HepG2 (cell line): Measurements from ENCODE around the gene WWC1.

Experiments
- BCL6 ChIP-seq: IDR thresholded peaks from 2 replicates; pipeline ENCODE4 v1.6.1; 2016; ENCODE audit warnings: missing genetic modification reagents, missing compliant biosample characterization
- GATA4 ChIP-seq: sonication (generic); IDR thresholded peaks from 2 replicates; pipeline ENCODE4 v1.6.1; 2016; ENCODE audit warnings: antibody characterized with exemption, low read depth, borderline replicate concordance
- MYNN ChIP-seq: sonication (generic); formaldehyde crosslinking; IDR thresholded peaks from 2 replicates; pipeline ENCODE4 v1.4.0; 2020; ENCODE audit warnings: mild to moderate bottlenecking, low read depth, missing genetic modification reagents
- NONO ChIP-seq, 2 experiments: fragments of 450-650 bp in 1 of 2; sonication (generic) in 1 of 2; formaldehyde crosslinking in 1 of 2; IDR thresholded peaks in 1 of 2; conservative IDR thresholded peaks in 1 of 2; 2 replicates each; pipeline versions ENCODE4 v1.6.1 to v1.8.0; 2017 to 2022; ENCODE audit warnings: mild to moderate bottlenecking in 1 of 2, missing genetic modification reagents in 1 of 2, moderate library complexity in 1 of 2
- PHF21A ChIP-seq: sonication (generic); formaldehyde crosslinking; IDR thresholded peaks from 2 replicates; pipeline ENCODE4 v1.5.0; 2020; ENCODE audit warnings: mild to moderate bottlenecking, missing genetic modification reagents
- POLR2A ChIP-seq, 2 experiments: IDR thresholded peaks; 2 replicates each; pipeline ENCODE4 v1.6.1; 2011; ENCODE audit warnings: low read depth in 2 of 2, low read length in 2 of 2, mild to moderate bottlenecking in 1 of 2, moderate library complexity in 1 of 2; ENCODE audit not compliant: insufficient read depth in 1 of 2
- ZKSCAN1 ChIP-seq: fragments of 150-350 bp; IDR thresholded peaks from 2 replicates; pipeline ENCODE4 v1.6.1; 2014; ENCODE audit warnings: low read length
- ZNF350 ChIP-seq: sonication (generic); formaldehyde crosslinking; IDR thresholded peaks from 2 replicates; pipeline ENCODE4 v1.4.0; 2020; ENCODE audit warnings: mild to moderate bottlenecking, low read depth, missing genetic modification reagents, borderline replicate concordance
- TF ChIP-seq, protein P1 (sequence below): sonication (generic); formaldehyde crosslinking; IDR thresholded peaks from 2 replicates; pipeline ENCODE4 v1.8.1; 2022; ENCODE audit warnings: mild to moderate bottlenecking, missing genetic modification reagents
- TF ChIP-seq, protein P2 (sequence below): sonication (generic); formaldehyde crosslinking; IDR thresholded peaks from 2 replicates; pipeline ENCODE4 v1.4.0; 2020; ENCODE audit warnings: low read depth, mild to moderate bottlenecking, missing genetic modification reagents
- TF ChIP-seq, protein P3 (sequence below): sonication (generic); formaldehyde crosslinking; IDR thresholded peaks from 2 replicates; pipeline ENCODE4 v1.5.0; 2020; ENCODE audit warnings: mild to moderate bottlenecking, missing genetic modification reagents, moderate library complexity
- TF ChIP-seq, protein P4 (sequence below): IDR thresholded peaks from 2 replicates; pipeline ENCODE4 v1.6.1; 2016; ENCODE audit warnings: missing genetic modification reagents, missing compliant biosample characterization

DNA sequence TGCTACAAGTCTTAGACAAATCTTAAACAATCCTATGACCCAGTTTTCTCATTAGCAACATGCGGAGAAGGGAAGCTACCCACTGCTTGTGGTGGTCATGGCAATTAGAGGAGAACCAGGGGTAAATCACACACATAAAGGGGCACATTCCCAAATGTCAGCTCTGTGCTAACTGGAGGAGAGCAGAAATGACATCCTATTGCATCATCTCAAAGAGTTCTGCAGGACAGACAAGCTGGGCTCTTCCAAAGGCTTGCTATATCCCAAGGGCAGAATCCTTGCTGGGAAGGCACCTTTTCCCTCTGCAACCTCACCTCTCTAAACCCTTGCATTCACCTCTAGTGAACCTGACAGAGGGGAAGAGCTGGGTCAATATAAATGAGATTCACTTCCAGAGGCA, 17.0 kb upstream of the WWC1 start:
- TF ChIP-seq, protein P1, sequence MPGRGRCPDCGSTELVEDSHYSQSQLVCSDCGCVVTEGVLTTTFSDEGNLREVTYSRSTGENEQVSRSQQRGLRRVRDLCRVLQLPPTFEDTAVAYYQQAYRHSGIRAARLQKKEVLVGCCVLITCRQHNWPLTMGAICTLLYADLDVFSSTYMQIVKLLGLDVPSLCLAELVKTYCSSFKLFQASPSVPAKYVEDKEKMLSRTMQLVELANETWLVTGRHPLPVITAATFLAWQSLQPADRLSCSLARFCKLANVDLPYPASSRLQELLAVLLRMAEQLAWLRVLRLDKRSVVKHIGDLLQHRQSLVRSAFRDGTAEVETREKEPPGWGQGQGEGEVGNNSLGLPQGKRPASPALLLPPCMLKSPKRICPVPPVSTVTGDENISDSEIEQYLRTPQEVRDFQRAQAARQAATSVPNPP (CRISPR knock-in tag): no peak
- no peak for TF ChIP-seq POLR2A (IDR thresholded peaks at IDR 0.05; ENCODE audit: insufficient read depth in 1 of 2, low read depth in 2 of 2, low read length in 2 of 2)
- TF ChIP-seq BCL6 (CRISPR knock-in tag): no peak
- no peak for TF ChIP-seq NONO (IDR thresholded peaks at IDR 0.05)
- TF ChIP-seq NONO (CRISPR knock-in tag; conservative IDR thresholded peaks at IDR 0.05): no peak
- TF ChIP-seq ZNF350: no peak
- TF ChIP-seq, protein P2, sequence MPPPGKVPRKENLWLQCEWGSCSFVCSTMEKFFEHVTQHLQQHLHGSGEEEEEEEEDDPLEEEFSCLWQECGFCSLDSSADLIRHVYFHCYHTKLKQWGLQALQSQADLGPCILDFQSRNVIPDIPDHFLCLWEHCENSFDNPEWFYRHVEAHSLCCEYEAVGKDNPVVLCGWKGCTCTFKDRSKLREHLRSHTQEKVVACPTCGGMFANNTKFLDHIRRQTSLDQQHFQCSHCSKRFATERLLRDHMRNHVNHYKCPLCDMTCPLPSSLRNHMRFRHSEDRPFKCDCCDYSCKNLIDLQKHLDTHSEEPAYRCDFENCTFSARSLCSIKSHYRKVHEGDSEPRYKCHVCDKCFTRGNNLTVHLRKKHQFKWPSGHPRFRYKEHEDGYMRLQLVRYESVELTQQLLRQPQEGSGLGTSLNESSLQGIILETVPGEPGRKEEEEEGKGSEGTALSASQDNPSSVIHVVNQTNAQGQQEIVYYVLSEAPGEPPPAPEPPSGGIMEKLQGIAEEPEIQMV (CRISPR knock-in tag): no peak
- TF ChIP-seq, protein P3, sequence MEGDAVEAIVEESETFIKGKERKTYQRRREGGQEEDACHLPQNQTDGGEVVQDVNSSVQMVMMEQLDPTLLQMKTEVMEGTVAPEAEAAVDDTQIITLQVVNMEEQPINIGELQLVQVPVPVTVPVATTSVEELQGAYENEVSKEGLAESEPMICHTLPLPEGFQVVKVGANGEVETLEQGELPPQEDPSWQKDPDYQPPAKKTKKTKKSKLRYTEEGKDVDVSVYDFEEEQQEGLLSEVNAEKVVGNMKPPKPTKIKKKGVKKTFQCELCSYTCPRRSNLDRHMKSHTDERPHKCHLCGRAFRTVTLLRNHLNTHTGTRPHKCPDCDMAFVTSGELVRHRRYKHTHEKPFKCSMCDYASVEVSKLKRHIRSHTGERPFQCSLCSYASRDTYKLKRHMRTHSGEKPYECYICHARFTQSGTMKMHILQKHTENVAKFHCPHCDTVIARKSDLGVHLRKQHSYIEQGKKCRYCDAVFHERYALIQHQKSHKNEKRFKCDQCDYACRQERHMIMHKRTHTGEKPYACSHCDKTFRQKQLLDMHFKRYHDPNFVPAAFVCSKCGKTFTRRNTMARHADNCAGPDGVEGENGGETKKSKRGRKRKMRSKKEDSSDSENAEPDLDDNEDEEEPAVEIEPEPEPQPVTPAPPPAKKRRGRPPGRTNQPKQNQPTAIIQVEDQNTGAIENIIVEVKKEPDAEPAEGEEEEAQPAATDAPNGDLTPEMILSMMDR: no peak
- TF ChIP-seq PHF21A (CRISPR knock-in tag): no peak
- no peak for TF ChIP-seq MYNN (CRISPR knock-in tag)
- no peak for TF ChIP-seq ZKSCAN1
- no peak for TF ChIP-seq GATA4
- TF ChIP-seq, protein P4, sequence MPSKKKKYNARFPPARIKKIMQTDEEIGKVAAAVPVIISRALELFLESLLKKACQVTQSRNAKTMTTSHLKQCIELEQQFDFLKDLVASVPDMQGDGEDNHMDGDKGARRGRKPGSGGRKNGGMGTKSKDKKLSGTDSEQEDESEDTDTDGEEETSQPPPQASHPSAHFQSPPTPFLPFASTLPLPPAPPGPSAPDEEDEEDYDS (CRISPR knock-in tag): no peak
